ENCODE results near the gene BCL11B. TPM values are rescaled to one million over a fixed set of nuclear protein-coding genes. Genes with fewer than 3 reads are reported as not detected.
A peak's percentile ranks its signal among the peaks of the same experiment; 100 is the strongest.
"Not testable (repeated sequence)": the region's sequence is repeated elsewhere in the genome, so short reads cannot be mapped to it uniquely, and the experiment has no call there.

BCL11B gene
- total RNA-seq, 6 donors from 2014 or later: 1.1 to 4.5 (median 2.2) TPM

- Histone ChIP-seq H3K36me3 (no peaks in the 10 kb centered on the region), H3K4me1 (peaks cover 0 to 12% (median 3%) of the 10 kb centered on the region in 4 donors), H3K27ac (peak overlapping the region in 2 of 4 donors; percentile 42 to 54), H3K4me3 (peak overlapping the region in 1 of 4 donors; percentile 1), H3K9me3 (peaks cover 11 to 17% (median 12%) of the 10 kb centered on the region in 4 donors), H3K27me3 (peaks cover 0 to 10% (median 5%) of the 10 kb centered on the region in 4 donors)
- no peak for ATAC-seq (ENCODE audit: low FRiP score in 2 of 2)
- WGBS, 2 donors: 19 to 26% methylated on average over 9 to 38 of the region's 38 CpGs
- peak in 1 of 2 donors; percentile 85 for DNase-seq
- TF ChIP-seq EP300 (IDR thresholded peaks at IDR 0.05) (no peak), POLR2A (IDR thresholded peaks at IDR 0.05) (no peak), POLR2AphosphoS5 (IDR thresholded peaks at IDR 0.05) (no peak)
- TF ChIP-seq, protein P1, sequence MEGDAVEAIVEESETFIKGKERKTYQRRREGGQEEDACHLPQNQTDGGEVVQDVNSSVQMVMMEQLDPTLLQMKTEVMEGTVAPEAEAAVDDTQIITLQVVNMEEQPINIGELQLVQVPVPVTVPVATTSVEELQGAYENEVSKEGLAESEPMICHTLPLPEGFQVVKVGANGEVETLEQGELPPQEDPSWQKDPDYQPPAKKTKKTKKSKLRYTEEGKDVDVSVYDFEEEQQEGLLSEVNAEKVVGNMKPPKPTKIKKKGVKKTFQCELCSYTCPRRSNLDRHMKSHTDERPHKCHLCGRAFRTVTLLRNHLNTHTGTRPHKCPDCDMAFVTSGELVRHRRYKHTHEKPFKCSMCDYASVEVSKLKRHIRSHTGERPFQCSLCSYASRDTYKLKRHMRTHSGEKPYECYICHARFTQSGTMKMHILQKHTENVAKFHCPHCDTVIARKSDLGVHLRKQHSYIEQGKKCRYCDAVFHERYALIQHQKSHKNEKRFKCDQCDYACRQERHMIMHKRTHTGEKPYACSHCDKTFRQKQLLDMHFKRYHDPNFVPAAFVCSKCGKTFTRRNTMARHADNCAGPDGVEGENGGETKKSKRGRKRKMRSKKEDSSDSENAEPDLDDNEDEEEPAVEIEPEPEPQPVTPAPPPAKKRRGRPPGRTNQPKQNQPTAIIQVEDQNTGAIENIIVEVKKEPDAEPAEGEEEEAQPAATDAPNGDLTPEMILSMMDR (IDR thresholded peaks at IDR 0.05): no peak
These were observed 40.7 kb downstream of the BCL11B start for GRCh38 chr14:99231161-99231849.

DNA sequence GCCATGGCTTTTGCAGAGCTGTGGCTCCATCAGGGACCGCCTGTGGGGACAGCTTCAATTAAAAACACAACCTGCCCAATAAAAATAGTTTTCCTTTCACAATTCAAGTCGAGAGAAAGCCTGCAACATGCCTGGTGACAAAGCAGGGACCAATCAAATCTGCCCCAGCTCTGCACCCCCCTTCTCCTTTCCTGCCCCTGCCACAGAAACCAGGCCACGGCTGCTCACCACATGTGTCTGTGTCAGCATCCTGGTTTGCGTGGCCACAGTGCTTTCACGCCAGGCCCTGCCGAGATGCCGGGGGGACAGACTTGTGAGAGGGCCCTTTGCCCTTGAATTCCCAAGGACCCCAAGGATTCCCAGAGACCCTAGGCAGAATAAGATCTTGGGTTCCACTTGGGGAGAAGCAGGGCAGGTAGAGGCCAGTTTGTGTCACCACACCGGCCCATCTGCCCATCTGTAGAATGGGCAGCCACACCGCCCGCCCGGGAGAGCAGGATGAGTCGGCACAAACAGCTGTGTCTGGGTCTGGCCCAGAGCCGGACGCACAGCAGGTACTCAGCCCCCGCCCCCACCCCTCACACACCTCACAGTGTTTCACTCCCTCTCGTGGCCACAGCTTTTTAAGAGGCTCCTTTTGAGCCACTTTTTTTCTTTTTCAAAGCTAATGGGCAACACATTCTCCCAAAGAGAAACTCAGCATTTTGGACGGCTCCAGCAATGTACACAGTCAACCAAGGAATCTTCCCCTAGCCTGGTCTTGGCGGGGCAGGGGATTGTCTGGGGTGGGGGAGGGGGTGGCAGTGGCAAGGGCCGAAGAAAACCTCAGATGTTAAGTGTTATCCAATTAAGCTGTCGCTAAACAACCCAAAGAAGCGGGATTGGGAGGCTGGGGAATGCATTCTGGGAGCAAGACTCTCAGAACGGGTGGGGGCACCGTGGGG lies 41.5 kb downstream of the BCL11B start:
- peaks cover 0 to 12% (median 3%) of the 10 kb centered on the region in 4 donors for H3K4me1 ChIP-seq
- H3K4me3 ChIP-seq: no peak overlapping the region
- ATAC-seq (ENCODE audit: low FRiP score in 2 of 2) (no peak), DNase-seq (peak in 1 of 2 donors; percentile 31)
- peak overlapping the region in 2 of 4 donors; percentile 48 to 54 for H3K27ac ChIP-seq
- peaks cover 7 to 15% (median 8%) of the 10 kb centered on the region in 4 donors for H3K9me3 ChIP-seq
- TF ChIP-seq POLR2AphosphoS5 (IDR thresholded peaks at IDR 0.05) (no peak), EP300 (IDR thresholded peaks at IDR 0.05) (no peak)
- TF ChIP-seq, protein P1 (IDR thresholded peaks at IDR 0.05): no peak
- WGBS, 2 donors: 38 to 49% methylated on average over 18 to 23 of the region's 23 CpGs
- no peaks in the 10 kb centered on the region for H3K36me3 ChIP-seq
- peaks cover 0 to 10% (median 5%) of the 10 kb centered on the region in 4 donors for H3K27me3 ChIP-seq

DNA sequence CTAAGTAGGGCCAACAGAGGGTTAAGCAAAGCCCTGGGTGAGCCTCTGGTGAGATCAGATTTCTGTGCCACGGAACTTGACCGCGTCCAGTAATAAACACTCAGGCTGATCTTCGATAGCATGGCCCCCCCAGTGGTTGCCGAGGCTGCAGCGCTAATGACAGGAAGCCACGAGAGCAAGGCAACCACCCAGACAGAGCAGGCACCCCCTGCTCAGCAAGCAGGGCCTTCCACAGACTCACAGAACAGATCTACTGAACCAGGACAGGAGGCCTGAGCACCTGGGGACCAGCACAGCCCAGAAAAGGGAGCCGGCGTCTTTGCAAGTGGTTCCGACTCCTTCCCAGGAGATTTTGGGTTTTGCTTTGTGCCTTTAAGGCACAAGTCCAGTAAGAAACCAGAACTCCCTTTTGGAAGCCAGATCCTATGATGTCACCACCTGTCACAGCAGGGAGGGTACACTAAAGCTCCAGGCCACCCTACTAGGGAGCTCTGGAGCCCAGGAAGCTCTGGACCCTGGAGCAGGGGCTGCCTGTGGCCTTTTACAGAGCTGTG lies 42.3 kb downstream of the BCL11B start:
- Histone ChIP-seq H3K4me1 (peaks cover 0 to 12% (median 3%) of the 10 kb centered on the region in 4 donors), H3K36me3 (no peaks in the 10 kb centered on the region), H3K27ac (peak overlapping the region in 1 of 4 donors; percentile 48), H3K9me3 (peaks cover 0 to 8% (median under 1%) of the 10 kb centered on the region in 4 donors), H3K4me3 (no peak overlapping the region), H3K27me3 (peaks cover 0 to 10% (median 5%) of the 10 kb centered on the region in 4 donors)
- 0 to 38% methylated on average over 2 to 10 of the region's 10 CpGs for WGBS, 2 donors
- peak in 1 of 2 donors; percentile 22 for ATAC-seq (ENCODE audit: low FRiP score in 2 of 2)
- no peak for DNase-seq
- TF ChIP-seq POLR2A (IDR thresholded peaks at IDR 0.05) (no peak), EP300 (IDR thresholded peaks at IDR 0.05) (no peak), POLR2AphosphoS5 (IDR thresholded peaks at IDR 0.05) (no peak)
- TF ChIP-seq, protein P1 (IDR thresholded peaks at IDR 0.05): no peak

GRCh38 chr14:99228760-99229159 lies 43.2 kb downstream of the BCL11B start:
- H3K36me3 ChIP-seq; H3K27me3 ChIP-seq; H3K27ac ChIP-seq; DNase-seq; ATAC-seq (ENCODE audit: low FRiP score in 2 of 2); H3K4me3 ChIP-seq; H3K9me3 ChIP-seq: not testable (repeated sequence)
- peaks cover 0 to 12% (median 3%) of the 10 kb centered on the region in 4 donors for H3K4me1 ChIP-seq
- 92 to 96% methylated on average over 4 of the region's 4 CpGs for WGBS, 2 donors

DNA sequence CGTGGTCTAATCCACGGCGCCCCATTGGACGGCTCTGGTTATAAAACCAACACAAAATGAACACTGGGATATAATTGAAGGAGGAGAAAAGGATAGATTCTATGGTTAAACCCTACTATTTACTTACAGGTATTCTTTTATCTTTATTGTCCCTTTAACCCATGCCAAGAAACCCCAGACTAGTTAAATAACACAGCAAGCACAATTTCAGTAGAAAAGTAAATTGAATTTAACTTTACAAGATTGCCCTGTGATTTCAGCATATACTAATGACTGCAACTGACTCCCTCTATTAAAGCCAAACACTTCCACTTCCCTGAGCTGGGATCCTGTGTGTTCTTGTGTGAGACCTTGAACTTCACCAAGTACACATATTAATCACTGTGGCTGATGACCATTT lies 45.3 kb downstream of the BCL11B start:
- Histone ChIP-seq H3K36me3 (no peaks in the 10 kb centered on the region), H3K4me3 (no peak overlapping the region), H3K27ac (no peak overlapping the region), H3K4me1 (peaks cover 0 to 9% (median 3%) of the 10 kb centered on the region in 4 donors), H3K27me3 (peaks cover 0 to 7% (median 3%) of the 10 kb centered on the region in 4 donors), H3K9me3 (no peaks in the 10 kb centered on the region)
- no peak for DNase-seq
- TF ChIP-seq POLR2AphosphoS5 (IDR thresholded peaks at IDR 0.05) (no peak), POLR2A (IDR thresholded peaks at IDR 0.05) (no peak), EP300 (IDR thresholded peaks at IDR 0.05) (no peak)
- TF ChIP-seq, protein P1 (IDR thresholded peaks at IDR 0.05): no peak
- 94 to 95% methylated on average over 4 of the region's 4 CpGs for WGBS, 2 donors
- no peak for ATAC-seq (ENCODE audit: low FRiP score in 2 of 2)

Measured in upper lobe of left lung (tissue), 6 donors.